Fibroblast of pulmonary artery (primary cell): ENCODE data around the gene BSDC1.

ENCODE experiments used
- DNase-seq: peaks from one replicate; pipeline ENCODE4 v3.0.0-alpha.2; 2010; ENCODE audit warnings: low read depth
- H3K4me3 ChIP-seq: replicated peaks from 2 replicates; pipeline ENCODE4 v1.5.1; 2011; ENCODE audit warnings: low read depth, mild to moderate bottlenecking, control low read depth, low read length, moderate library complexity
- CTCF ChIP-seq: IDR thresholded peaks from 2 replicates; pipeline ENCODE4 v1.5.1; 2011; ENCODE audit warnings: mild to moderate bottlenecking, control low read depth, low read length, inconsistent platforms; ENCODE audit errors: missing control alignments

BSDC1 gene

GRCh38 chr1:32336591-32336932 lies 57.7 kb downstream of the BSDC1 start:
- no peak overlapping the region for H3K4me3 ChIP-seq
- no peak for TF ChIP-seq CTCF
- DNase-seq, result no peak

DNA sequence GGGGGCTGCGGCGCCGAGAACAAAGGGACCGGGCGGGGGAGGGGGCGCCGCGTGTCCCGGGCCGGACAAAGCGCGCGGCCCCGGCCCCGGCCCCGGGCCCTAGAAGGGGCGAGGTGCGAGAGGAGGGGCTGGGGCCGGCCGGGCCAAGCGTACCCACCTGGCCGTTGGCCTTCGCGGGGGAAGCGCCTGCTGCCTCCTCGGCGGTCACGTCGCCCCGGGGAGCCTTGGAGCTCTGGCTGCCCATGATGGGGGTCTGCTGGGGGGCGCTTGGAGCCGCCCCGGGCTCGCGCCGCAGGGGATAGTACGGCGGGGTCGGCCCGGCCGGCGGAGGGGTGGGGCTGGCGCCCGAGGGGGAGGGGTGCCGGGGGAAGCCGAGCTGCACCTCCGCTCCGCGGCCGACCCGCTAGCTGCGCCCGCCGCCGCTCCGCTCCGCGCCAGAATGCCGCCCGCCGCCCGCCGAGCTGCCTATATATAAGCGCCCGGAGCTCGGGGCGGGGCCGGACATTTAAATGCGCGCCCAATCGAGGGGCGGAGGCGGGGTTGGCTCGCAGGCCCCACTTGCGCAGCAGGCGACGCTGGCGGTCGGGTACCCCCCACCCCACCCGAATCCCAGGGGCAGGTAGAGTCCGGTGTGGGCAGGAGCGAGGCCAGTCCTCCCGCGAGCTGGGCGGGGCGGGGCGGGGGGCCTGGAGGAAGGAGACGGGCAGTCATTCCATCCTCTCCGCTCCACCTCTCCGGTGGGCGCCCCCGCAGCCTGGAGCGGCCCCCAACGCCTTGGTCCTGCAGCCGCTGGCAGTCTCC lies 58.3 kb downstream of the BSDC1 start, which contains the start of gene MARCKSL1:
MARCKSL1 (minus strand) TSS at position 444 of the 801 bp plus-strand sequence; CDS start at position 244, 200 bp downstream.
- peak; percentile 73 for DNase-seq
- peak within 1 kb of the TSS; percentile 79 for H3K4me3 ChIP-seq
- no peak for TF ChIP-seq CTCF

DNA sequence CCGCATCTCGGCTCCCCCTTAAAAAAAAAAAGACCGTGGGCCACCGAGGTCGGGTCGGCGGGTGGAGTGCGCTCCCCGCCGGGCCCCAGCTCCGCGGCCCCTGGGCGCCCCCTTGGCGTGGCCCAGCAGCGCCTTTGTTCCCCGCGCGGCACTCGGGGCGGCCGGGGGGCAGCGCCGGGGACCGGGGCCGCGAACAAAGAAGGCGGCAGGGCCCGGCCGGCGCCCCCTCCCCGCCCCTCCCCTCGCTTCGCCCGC lies 58.8 kb downstream of the BSDC1 start:
- no peak for TF ChIP-seq CTCF
- no peak for DNase-seq
- peak overlapping the region; percentile 79 for H3K4me3 ChIP-seq

DNA sequence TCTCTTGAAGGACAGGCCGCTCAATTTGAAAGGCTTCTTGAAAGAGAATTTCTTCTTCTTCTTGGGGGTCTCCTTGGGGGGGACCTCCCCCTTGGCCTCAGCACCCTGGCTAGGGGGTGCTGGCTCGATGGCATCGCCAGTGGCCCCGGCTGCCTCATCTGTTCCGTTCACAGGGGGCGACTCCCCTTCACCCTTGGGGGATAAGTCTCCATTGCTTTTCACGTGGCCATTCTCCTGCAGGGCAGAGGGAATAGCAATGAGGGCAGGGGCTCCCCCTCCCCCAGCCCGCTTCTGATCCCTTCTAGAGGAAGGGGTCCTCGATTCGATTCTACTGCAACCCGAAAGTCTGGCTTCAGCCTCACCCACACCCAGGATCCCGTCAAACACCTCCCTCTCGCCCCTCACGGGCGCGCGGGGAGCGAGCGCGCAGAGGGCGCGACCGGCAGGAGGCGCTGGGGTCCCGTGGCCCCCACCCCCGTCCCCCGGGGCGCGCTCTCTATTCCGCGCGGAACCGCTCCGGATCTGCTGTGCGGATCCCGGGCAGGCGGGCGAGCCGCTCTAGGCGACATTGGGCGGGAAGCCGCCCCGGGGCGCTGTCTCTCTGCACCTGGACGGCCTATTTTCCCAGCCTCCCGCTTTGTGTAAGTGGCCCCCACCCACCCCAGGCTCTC lies 59.2 kb downstream of the BSDC1 start:
- peak; percentile 49 for DNase-seq
- peak overlapping the region; percentile 79 for H3K4me3 ChIP-seq
- TF ChIP-seq CTCF, result peak; percentile 45

GRCh38 chr1:32334274-32334861 lies 59.9 kb downstream of the BSDC1 start:
- DNase-seq, result no peak
- H3K4me3 ChIP-seq, result peak overlapping the region; percentile 79
- no peak for TF ChIP-seq CTCF

DNA sequence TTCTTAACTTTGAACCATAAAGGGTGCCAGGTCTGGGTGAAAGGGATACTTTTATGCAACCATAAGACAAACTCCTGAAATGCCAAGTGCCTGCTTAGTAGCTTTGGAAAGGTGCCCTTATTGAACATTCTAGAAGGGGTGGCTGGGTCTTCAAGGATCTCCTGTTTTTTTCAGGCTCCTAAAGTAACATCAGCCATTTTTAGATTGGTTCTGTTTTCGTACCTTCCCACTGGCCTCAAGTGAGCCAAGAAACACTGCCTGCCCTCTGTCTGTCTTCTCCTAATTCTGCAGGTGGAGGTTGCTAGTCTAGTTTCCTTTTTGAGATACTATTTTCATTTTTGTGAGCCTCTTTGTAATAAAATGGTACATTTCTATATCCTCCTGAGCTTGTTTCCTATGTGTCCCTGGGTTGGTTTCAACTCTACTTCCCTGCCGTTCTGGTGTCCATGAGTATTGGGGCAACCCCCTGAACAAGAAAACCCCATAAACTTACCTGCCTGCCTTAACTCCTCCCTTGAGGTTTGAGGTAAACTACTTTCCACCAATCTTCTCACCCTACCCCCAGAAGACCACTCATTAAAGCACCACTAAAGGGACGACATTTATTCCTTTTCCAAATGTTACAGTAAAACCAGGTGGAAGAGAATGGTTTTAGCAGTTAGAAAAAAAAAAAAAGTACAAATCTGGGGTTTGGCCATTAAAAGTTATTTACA lies 60.8 kb downstream of the BSDC1 start:
- H3K4me3 ChIP-seq, result peak overlapping the region; percentile 79
- no peak for TF ChIP-seq CTCF
- DNase-seq, result no peak
